Motor neuron (in vitro differentiated cells): ENCODE data around the gene NXPE3. TPM values are rescaled to one million over a fixed set of nuclear protein-coding genes. Genes with fewer than 3 reads are reported as not detected.

Experiments
- ATAC-seq, 8 experiments: fragments of 200-7000 bp; cut with Tn5 transposase; replicated peaks in 6 of 8; 2 replicates each; pipeline ENCODE4 v1.8.0; 2021; ENCODE audit warnings: mild to moderate bottlenecking in 8 of 8, moderate library complexity in 8 of 8
- H3K27ac ChIP-seq, 2 donors: fragments of 250-450 bp; sonication (Bioruptor Pico); 2 replicates each; pipeline ENCODE4 v1.9.0; 2021; ENCODE audit warnings: antibody characterized with exemption in 2 of 2, mild to moderate bottlenecking in 2 of 2, moderate library complexity in 1 of 2
- H3K4me1 ChIP-seq, 2 donors: fragments of 250-450 bp; sonication (Bioruptor Pico); replicated peaks in 1 of 2; 2 replicates each; pipeline ENCODE4 v1.6.1; 2021; ENCODE audit warnings: antibody characterized with exemption in 2 of 2, mild to moderate bottlenecking in 2 of 2, moderate library complexity in 1 of 2
- H3K4me3 ChIP-seq, 5 donors: fragments of 250-450 bp; sonication (Bioruptor Pico); 2 replicates each; pipeline ENCODE4 v1.9.0; 2021; ENCODE audit warnings: antibody characterized with exemption in 5 of 5, mild to moderate bottlenecking in 5 of 5, moderate library complexity in 4 of 5
- WGBS, 10 experiments: fragments of 450-650 bp; shearing (Covaris generic); methylation state at CpG; one replicate each; pipeline ENCODE4 v1.0.0; 2022; 5-methylcytosine and 5-hydroxymethylcytosine counted together
- in situ Hi-C, 9 experiments: fragments of 400-800 bp; cut with MboI; loops; one replicate each; pipeline ENCODE4 v1.15.0; 2021; ENCODE audit warnings: low sequenced_read_pairs in 9 of 9, low pct_unique_long_range_greater_than_20kb in 2 of 9; ENCODE audit not compliant: unreplicated experiment in 9 of 9
- total RNA-seq, 8 experiments: library from RNA; unstranded; fragments of 300-600 nt; gene quantifications; 2 replicates each; pipeline versions ENCODE4 v1.2.3 to v1.2.4, GENCODE V29; 2022

The NXPE3 gene
- total RNA-seq, 8 experiments from 2014 or later = 12.9 to 23.5 (median 18.4) TPM

GRCh38 chr3:101778385-101779046 lies 495 bp upstream of the NXPE3 start:
- peaks cover 14 to 23% of the 10 kb centered on the region in 2 donors for H3K4me1 ChIP-seq
- in situ Hi-C loops = no loop called here
- H3K27ac ChIP-seq = peak overlapping the region in 1 of 2 donors; percentile 84
- H3K4me3 ChIP-seq = peak overlapping the region; percentile 63 to 99 (median 91)
- no peak for ATAC-seq
- 17 to 100% (median 36%) methylated on average over 1 to 20 of the region's 21 CpGs; no CpG with 5 or more reads in 1 of the 10 experiments for WGBS, 10 experiments

DNA sequence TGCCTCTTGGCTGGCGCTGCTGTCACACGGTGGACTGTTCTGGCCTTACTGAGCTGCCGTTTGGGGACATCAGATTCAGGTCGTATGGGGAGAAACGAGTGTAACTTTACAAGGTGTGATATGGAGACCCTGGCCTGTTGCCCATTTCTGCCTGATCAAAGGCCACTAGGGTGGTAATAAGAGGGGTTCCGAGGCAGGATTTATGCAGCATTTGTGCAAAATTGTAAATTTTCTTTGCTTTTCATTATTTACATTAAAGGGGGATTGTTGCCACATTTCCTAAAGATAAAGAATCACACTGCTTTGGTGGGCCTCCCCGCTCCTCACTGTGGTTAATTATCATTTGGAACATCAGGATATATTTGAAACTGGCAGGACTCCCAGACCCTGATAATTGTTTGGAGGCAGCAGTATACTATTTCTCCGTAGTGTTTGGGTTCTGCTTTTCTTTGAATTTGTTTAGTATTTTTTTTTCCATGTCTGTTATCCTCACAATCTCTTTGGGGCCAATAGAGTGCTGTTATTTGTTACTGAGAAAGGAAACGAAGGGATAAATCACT lies 891 bp downstream of the NXPE3 start:
- peak overlapping the region; percentile 75 to 84 for H3K27ac ChIP-seq
- ATAC-seq = no peak
- in situ Hi-C loops = no loop called here
- H3K4me3 ChIP-seq = peak overlapping the region; percentile 63 to 99 (median 91)
- H3K4me1 ChIP-seq = peaks cover 14 to 23% of the 10 kb centered on the region in 2 donors
- WGBS, 10 experiments = 2 to 86% (median 9%) methylated on average over 1 to 7 of the region's 9 CpGs; no CpG with 5 or more reads in 1 of the 10 experiments

- 0 to 28% (median 8%) methylated on average over 1 to 2 of the region's 2 CpGs; no CpG with 5 or more reads in 3 of the 10 experiments for WGBS, 10 experiments
- H3K4me1 ChIP-seq = peaks cover 14 to 23% of the 10 kb centered on the region in 2 donors
- H3K27ac ChIP-seq = peak overlapping the region; percentile 38 to 55
- peak in 7 of 8 experiments; percentile 5 to 39 (median 25) for ATAC-seq
- in situ Hi-C loops = no loop called here
- H3K4me3 ChIP-seq = peak overlapping the region; percentile 63 to 99 (median 91)
These were observed 1.6 kb downstream of the NXPE3 start for GRCh38 chr3:101780661-101781060.

DNA sequence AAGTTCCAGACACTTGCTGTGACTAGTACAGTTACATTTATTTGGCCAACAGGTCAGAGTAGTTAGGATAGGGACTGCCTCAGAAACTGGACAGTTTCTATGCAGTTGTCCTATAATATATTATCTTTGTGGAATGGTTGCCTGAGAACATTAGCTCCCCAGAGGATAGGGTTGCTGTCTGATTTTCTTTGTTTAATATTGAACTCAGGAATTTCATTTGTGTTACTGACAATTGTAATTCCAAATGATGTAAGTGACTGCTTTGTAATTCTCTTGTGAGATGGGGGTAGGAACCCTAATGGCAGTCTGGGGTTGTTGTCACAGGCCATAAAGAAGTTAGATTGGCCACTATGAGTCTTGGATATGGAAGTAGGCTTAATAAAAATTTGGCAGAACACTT lies 2.2 kb downstream of the NXPE3 start:
- no peak for ATAC-seq
- in situ Hi-C loops = no loop called here
- peak overlapping the region in 1 of 2 donors; percentile 55 for H3K27ac ChIP-seq
- H3K4me3 ChIP-seq = peak overlapping the region in 4 of 5 donors; percentile 82 to 99 (median 94)
- peaks cover 14 to 23% of the 10 kb centered on the region in 2 donors for H3K4me1 ChIP-seq

GRCh38 chr3:101784855-101785613 lies 6.0 kb downstream of the NXPE3 start:
- H3K4me1 ChIP-seq = peaks cover 7 to 19% of the 10 kb centered on the region in 2 donors
- H3K27ac ChIP-seq = no peak overlapping the region
- ATAC-seq = no peak
- 73 to 100% (median 94%) methylated on average over 1 to 5 of the region's 5 CpGs for WGBS, 10 experiments
- no peak overlapping the region for H3K4me3 ChIP-seq
- in situ Hi-C loops = no loop called here

- H3K27ac ChIP-seq = no peak overlapping the region
- H3K4me1 ChIP-seq = no peaks in the 10 kb centered on the region
- ATAC-seq = no peak
- no peak overlapping the region for H3K4me3 ChIP-seq
- in situ Hi-C loops = no loop called here
- WGBS, 10 experiments = 86 to 100% (median 98%) methylated on average over 1 to 4 of the region's 4 CpGs
These were observed 12.8 kb downstream of the NXPE3 start for GRCh38 chr3:101791778-101792177.

DNA sequence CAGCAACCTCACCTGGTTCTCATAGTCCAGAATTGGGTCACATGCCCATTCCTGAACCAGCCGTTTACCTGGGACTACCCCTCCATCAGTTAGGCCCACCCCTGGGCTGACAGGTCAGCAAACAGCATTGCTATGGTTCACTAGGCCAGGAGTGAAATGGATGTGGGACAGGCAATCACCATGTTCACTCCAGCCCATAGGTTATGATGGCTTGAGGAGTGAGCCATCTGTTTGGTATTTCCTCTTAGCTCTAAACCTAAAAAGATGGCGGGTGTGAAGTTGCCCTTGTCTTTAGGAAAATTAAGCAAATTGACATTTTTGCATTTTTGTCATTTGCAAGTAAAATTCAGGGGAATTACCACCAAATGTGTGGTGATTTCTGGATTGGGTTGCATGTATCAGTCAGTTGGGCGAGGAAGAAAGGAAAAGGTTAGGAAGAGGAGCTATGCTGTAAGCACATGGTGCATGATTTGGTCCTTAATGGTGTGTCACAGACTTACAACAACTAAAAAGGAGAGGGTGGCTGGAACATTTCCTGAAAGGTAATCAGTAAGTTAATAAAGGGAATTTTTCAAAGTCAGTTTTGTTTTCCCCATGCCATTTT lies 17.2 kb downstream of the NXPE3 start:
- Histone ChIP-seq H3K27ac (no peak overlapping the region), H3K4me3 (no peak overlapping the region), H3K4me1 (no peaks in the 10 kb centered on the region)
- peak in 2 of 8 experiments; percentile 73 to 78 for ATAC-seq
- in situ Hi-C loops = no loop called here
- WGBS, 10 experiments = 48 to 92% (median 88%) methylated on average over 1 to 2 of the region's 3 CpGs; no CpG with 5 or more reads in 1 of the 10 experiments

GRCh38 chr3:101801174-101801573 lies 22.2 kb downstream of the NXPE3 start:
- H3K4me3 ChIP-seq = no peak overlapping the region
- WGBS, 10 experiments = 73 to 100% (median 84%) methylated on average over 1 to 4 of the region's 4 CpGs; no CpG with 5 or more reads in 4 of the 10 experiments
- in situ Hi-C loops = loop anchor here in 5 of 9 experiments (10.0 to 25.0 kb wide), 3 partner anchors 424 to 736 kb away; no protein-coding TSS in a partner anchor
- ATAC-seq = no peak
- H3K4me1 ChIP-seq = no peaks in the 10 kb centered on the region
- no peak overlapping the region for H3K27ac ChIP-seq

- Histone ChIP-seq H3K4me3 (no peak overlapping the region), H3K27ac (no peak overlapping the region), H3K4me1 (no peaks in the 10 kb centered on the region)
- in situ Hi-C loops = loop anchor here in 5 of 9 experiments (10.0 to 25.0 kb wide), 3 partner anchors 423 to 735 kb away; no protein-coding TSS in a partner anchor
- ATAC-seq = no peak
- WGBS, 10 experiments = 83 to 100% (median 100%) methylated on average over 1 to 2 of the region's 2 CpGs; no CpG with 5 or more reads in 4 of the 10 experiments
These were observed 23.2 kb downstream of the NXPE3 start for GRCh38 chr3:101802179-101802578.

DNA sequence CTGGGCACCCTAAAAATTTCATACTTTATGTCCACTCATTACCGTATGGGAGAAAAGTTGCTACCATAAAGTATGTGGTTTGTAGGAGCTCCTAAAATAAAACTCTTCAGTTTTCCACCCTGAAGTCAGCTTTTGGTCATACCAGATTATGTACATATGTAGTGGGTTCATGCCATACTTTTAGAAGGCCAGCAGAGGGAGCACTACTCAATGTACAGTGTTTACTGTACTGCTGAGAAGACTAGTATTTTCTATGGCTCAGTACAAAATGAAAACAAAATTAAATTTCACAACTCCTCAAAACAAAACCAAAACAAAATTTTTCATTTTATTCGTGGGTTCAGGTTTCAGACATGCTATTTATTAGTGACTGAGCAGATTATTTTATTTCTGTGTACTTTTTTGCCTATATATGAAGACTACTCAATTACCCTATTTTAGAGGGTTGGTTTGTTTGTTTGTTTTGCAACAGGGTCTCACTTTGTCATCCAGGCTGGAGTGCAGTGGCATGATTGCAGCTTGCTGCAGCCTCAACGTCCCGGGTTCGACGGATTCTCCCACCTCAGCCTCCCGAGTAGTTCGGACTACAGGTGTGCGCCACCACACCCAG lies 24.3 kb downstream of the NXPE3 start:
- H3K4me1 ChIP-seq = no peaks in the 10 kb centered on the region
- no peak overlapping the region for H3K4me3 ChIP-seq
- no peak overlapping the region for H3K27ac ChIP-seq
- in situ Hi-C loops = loop anchor here in 5 of 9 experiments (10.0 to 25.0 kb wide), 3 partner anchors 422 to 734 kb away; no protein-coding TSS in a partner anchor
- 54 to 100% (median 71%) methylated on average over 1 to 9 of the region's 9 CpGs; no CpG with 5 or more reads in 1 of the 10 experiments for WGBS, 10 experiments
- peak; percentile 65 to 100 (median 91) for ATAC-seq

GRCh38 chr3:101803939-101804338 lies 24.9 kb downstream of the NXPE3 start:
- WGBS, 10 experiments = 78 to 100% (median 93%) methylated on average over 1 to 3 of the region's 3 CpGs
- in situ Hi-C loops = loop anchor here in 5 of 9 experiments (10.0 to 25.0 kb wide), 3 partner anchors 421 to 733 kb away; no protein-coding TSS in a partner anchor
- Histone ChIP-seq H3K4me1 (no peaks in the 10 kb centered on the region), H3K4me3 (no peak overlapping the region), H3K27ac (no peak overlapping the region)
- ATAC-seq = no peak

DNA sequence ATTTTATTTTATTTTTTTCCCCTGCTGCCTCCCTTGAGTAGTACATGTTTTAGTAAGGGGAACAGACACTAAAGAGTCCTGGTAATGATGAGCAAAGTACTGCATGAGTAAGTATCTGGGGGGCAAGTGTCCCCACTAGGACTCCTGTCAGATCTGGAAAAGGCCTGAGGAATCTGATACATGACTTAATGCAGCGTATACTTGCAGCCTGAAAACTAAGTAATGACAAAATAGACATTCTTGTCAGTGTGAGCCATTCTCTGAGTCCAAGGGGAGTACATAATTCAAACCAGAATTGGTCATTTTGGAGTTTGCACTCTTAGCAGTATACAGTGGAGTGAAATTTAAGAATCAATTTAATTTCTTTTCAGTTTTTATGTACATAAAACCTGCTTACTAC lies 27.5 kb downstream of the NXPE3 start:
- no peak for ATAC-seq
- in situ Hi-C loops = loop anchor here in 5 of 9 experiments (10.0 to 25.0 kb wide), 3 partner anchors 418 to 731 kb away; no protein-coding TSS in a partner anchor

More for the DNA sequence above, 27.5 kb downstream of the NXPE3 start:
- Histone ChIP-seq H3K4me1 (no peaks in the 10 kb centered on the region), H3K27ac (no peak overlapping the region), H3K4me3 (no peak overlapping the region)
- 18 to 100% (median 83%) methylated on average over 1 of the region's 1 CpG; no CpG with 5 or more reads in 4 of the 10 experiments for WGBS, 10 experiments
